Fibroblast of upper back skin (primary cell): ENCODE results near the gene ITSN1.

Source experiments
- DNase-seq: peaks from one replicate; pipeline ENCODE4 v3.0.0-alpha.2; 2013

Gene ITSN1

GRCh38 chr21:33940164-33940880 is 298.0 kb downstream of the ITSN1 start:
- peak; percentile 88 for DNase-seq

GRCh38 chr21:33940881-33941245 is 298.6 kb downstream of the ITSN1 start:
- peak; percentile 35 for DNase-seq

GRCh38 chr21:33942426-33942825 is 300.1 kb downstream of the ITSN1 start:
- no peak for DNase-seq

GRCh38 chr21:33943293-33943692 is 301.0 kb downstream of the ITSN1 start:
- DNase-seq = no peak

- no peak for DNase-seq
Observed at GRCh38 chr21:33944185-33944763, 302.0 kb downstream of the ITSN1 start.

GRCh38 chr21:33945652-33946270 is 303.5 kb downstream of the ITSN1 start:
- DNase-seq = no peak

- peak; percentile 98 for DNase-seq
Observed at GRCh38 chr21:33947451-33948095, 305.3 kb downstream of the ITSN1 start.

- peak; percentile 42 for DNase-seq
Observed at GRCh38 chr21:33948096-33948950, 306.0 kb downstream of the ITSN1 start.

- no peak for DNase-seq
Observed at GRCh38 chr21:33948951-33949444, 306.7 kb downstream of the ITSN1 start.
